ENCODE results near the gene NAV3. TPM values are rescaled to one million over a fixed set of nuclear protein-coding genes. Genes with fewer than 3 reads are reported as not detected.

NAV3 gene
- total RNA-seq, 1 experiment from 2014 or later: 71.0 TPM

GRCh38 chr12:78037707-78038106 lies 207.0 kb downstream of the NAV3 start:
- no peak for DNase-seq (ENCODE audit: low read depth)

- DNase-seq (ENCODE audit: low read depth): no peak
Measured at GRCh38 chr12:78038541-78038940, 207.8 kb downstream of the NAV3 start.

- no peak for DNase-seq (ENCODE audit: low read depth)
Measured at GRCh38 chr12:78038986-78039385, 208.3 kb downstream of the NAV3 start.

- no peak for DNase-seq (ENCODE audit: low read depth)
Measured at GRCh38 chr12:78040111-78040510, 209.4 kb downstream of the NAV3 start.

GRCh38 chr12:78050790-78051189 lies 220.1 kb downstream of the NAV3 start:
- no peak for DNase-seq (ENCODE audit: low read depth)

GRCh38 chr12:78055545-78055944 lies 224.9 kb downstream of the NAV3 start:
- DNase-seq (ENCODE audit: low read depth): no peak

- DNase-seq (ENCODE audit: low read depth): no peak
Measured at GRCh38 chr12:78057075-78057474, 226.4 kb downstream of the NAV3 start.

GRCh38 chr12:78060186-78060585 lies 229.5 kb downstream of the NAV3 start:
- peak; percentile 73 for DNase-seq (ENCODE audit: low read depth)

GRCh38 chr12:78062786-78063185 lies 232.1 kb downstream of the NAV3 start:
- peak; percentile 46 for DNase-seq (ENCODE audit: low read depth)

GRCh38 chr12:78081590-78082314 lies 251.1 kb downstream of the NAV3 start:
- no peak for DNase-seq (ENCODE audit: low read depth)

- DNase-seq (ENCODE audit: low read depth): peak; percentile 63
Measured at GRCh38 chr12:78085542-78086182, 255.0 kb downstream of the NAV3 start.

GRCh38 chr12:78086553-78087362 lies 256.1 kb downstream of the NAV3 start:
- DNase-seq (ENCODE audit: low read depth): no peak

- no peak for DNase-seq (ENCODE audit: low read depth)
Measured at GRCh38 chr12:78087363-78087675, 256.6 kb downstream of the NAV3 start.

GRCh38 chr12:78088391-78088832 lies 257.7 kb downstream of the NAV3 start:
- DNase-seq (ENCODE audit: low read depth): no peak

GRCh38 chr12:78090266-78090665 lies 259.6 kb downstream of the NAV3 start:
- no peak for DNase-seq (ENCODE audit: low read depth)

- peak; percentile 60 for DNase-seq (ENCODE audit: low read depth)
Measured at GRCh38 chr12:78095623-78096022, 264.9 kb downstream of the NAV3 start.

GRCh38 chr12:78096909-78097597 lies 266.4 kb downstream of the NAV3 start:
- DNase-seq (ENCODE audit: low read depth): no peak

GRCh38 chr12:78099806-78100205 lies 269.1 kb downstream of the NAV3 start:
- no peak for DNase-seq (ENCODE audit: low read depth)

- no peak for DNase-seq (ENCODE audit: low read depth)
Measured at GRCh38 chr12:78101113-78101876, 270.6 kb downstream of the NAV3 start.

- no peak for DNase-seq (ENCODE audit: low read depth)
Measured at GRCh38 chr12:78101946-78102635, 271.4 kb downstream of the NAV3 start.

Data from HT1080 (cell line).